ENCODE results near the gene C6orf89. TPM values are rescaled to one million over a fixed set of nuclear protein-coding genes. Genes with fewer than 3 reads are reported as not detected.

Gene C6orf89
- polyA plus RNA-seq, 1 experiment, result 59.7 TPM

- peak; percentile 63 for DNase-seq (ENCODE audit: low read depth, low spot score)
- H3K27ac ChIP-seq (ENCODE audit: low read depth, low read length), result peak overlapping the region; percentile 22
- CTCF ChIA-PET, result interaction anchor here (0.5 to 2.2 kb wide), 3 partner anchors 60 to 300 kb away, joined by 3 to 8 read pairs (median 6); no protein-coding TSS in a partner anchor
Observed at GRCh38 chr6:36912586-36912985, 26.8 kb downstream of the C6orf89 start.

DNA sequence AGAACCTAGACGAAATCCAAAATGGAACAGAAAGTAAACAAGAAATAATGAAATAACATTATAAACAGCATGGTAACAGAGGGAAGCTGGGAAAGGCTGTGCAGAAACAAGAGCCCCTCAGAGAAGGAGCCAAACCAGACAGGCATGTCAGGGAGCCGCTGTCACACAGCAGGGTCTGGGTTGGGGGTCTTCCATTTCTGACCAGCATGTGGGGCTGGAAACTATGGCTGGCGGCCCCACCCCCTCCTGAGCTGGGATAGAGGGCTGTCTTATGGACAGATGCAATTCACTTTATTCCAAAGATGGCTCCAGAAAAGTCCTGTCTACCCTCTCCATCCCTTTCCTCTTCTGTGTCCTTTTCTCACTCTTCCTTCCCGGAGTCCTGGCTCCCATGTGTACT lies 27.3 kb downstream of the C6orf89 start:
- no peak for DNase-seq (ENCODE audit: low read depth, low spot score)
- Histone ChIP-seq H3K4me3 (ENCODE audit: low read depth, low read length) (no peak overlapping the region), H3K27ac (ENCODE audit: low read depth, low read length) (no peak overlapping the region), H3K27me3 (ENCODE audit: control insufficient read depth, insufficient read depth, low read length) (no peaks in the 10 kb centered on the region), H3K9me3 (ENCODE audit: control insufficient read depth, insufficient read depth, low read length) (no peaks in the 10 kb centered on the region)
- ChIA-PET CTCF (interaction anchor here (0.6 to 2.2 kb wide), 3 partner anchors 20 to 105 kb away, joined by 3 to 8 read pairs (median 6); no protein-coding TSS in a partner anchor), POLR2A (interaction anchor here (1.3 kb wide), 1 partner anchor 9 kb away, joined by 3 read pairs; no protein-coding TSS in a partner anchor)
- TF ChIP-seq, protein P1, sequence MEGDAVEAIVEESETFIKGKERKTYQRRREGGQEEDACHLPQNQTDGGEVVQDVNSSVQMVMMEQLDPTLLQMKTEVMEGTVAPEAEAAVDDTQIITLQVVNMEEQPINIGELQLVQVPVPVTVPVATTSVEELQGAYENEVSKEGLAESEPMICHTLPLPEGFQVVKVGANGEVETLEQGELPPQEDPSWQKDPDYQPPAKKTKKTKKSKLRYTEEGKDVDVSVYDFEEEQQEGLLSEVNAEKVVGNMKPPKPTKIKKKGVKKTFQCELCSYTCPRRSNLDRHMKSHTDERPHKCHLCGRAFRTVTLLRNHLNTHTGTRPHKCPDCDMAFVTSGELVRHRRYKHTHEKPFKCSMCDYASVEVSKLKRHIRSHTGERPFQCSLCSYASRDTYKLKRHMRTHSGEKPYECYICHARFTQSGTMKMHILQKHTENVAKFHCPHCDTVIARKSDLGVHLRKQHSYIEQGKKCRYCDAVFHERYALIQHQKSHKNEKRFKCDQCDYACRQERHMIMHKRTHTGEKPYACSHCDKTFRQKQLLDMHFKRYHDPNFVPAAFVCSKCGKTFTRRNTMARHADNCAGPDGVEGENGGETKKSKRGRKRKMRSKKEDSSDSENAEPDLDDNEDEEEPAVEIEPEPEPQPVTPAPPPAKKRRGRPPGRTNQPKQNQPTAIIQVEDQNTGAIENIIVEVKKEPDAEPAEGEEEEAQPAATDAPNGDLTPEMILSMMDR (IDR thresholded peaks at IDR 0.05; ENCODE audit: low read depth, low read length), result no peak

More at GRCh38 chr6:36912586-36912985, 26.8 kb downstream of the C6orf89 start:
- Histone ChIP-seq H3K27me3 (ENCODE audit: control insufficient read depth, insufficient read depth, low read length) (no peaks in the 10 kb centered on the region), H3K4me3 (ENCODE audit: low read depth, low read length) (no peak overlapping the region), H3K9me3 (ENCODE audit: control insufficient read depth, insufficient read depth, low read length) (no peaks in the 10 kb centered on the region)
- TF ChIP-seq, protein P1 (IDR thresholded peaks at IDR 0.05; ENCODE audit: low read depth, low read length), result no peak
- POLR2A ChIA-PET, result interaction anchor here (1.3 kb wide), 1 partner anchor 8 kb away, joined by 3 read pairs; no protein-coding TSS in a partner anchor

GRCh38 chr6:36914227-36914794 lies 28.6 kb downstream of the C6orf89 start:
- H3K27me3 ChIP-seq (ENCODE audit: control insufficient read depth, insufficient read depth, low read length), result no peaks in the 10 kb centered on the region
- no peaks in the 10 kb centered on the region for H3K9me3 ChIP-seq (ENCODE audit: control insufficient read depth, insufficient read depth, low read length)
- ChIA-PET POLR2A (interaction anchor here (1.7 kb wide), 1 partner anchor 72 kb away, joined by 7 read pairs; the partner anchor contains the start of gene MTCH1), CTCF (interaction anchor here (0.6 to 3.4 kb wide), 10 partner anchors 32 to 340 kb away, joined by 3 to 8 read pairs (median 3); no protein-coding TSS in a partner anchor)
- no peak overlapping the region for H3K27ac ChIP-seq (ENCODE audit: low read depth, low read length)
- DNase-seq (ENCODE audit: low read depth, low spot score), result no peak
- no peak overlapping the region for H3K4me3 ChIP-seq (ENCODE audit: low read depth, low read length)
- TF ChIP-seq, protein P1 (IDR thresholded peaks at IDR 0.05; ENCODE audit: low read depth, low read length), result peak; percentile 44

DNA sequence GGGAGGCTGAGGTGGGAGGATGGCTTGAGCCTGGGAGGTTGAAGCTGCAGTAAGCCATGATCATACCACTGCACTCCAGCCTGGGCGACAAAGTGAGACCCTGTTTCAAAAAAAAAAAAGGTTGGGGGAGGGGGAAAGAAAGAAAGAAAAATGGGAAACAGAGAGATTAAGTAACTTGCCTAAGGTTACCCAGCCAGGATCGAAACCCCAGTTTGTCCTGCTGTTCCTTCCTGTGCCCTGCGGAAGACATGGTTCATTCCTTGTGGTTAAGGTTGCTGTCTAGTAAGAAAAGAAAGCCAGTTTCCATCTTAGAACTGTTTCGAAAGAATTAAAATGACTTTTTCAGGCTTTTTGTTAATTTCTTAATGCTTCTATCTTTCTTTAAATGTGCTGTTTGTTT lies 29.8 kb downstream of the C6orf89 start:
- no peak for DNase-seq (ENCODE audit: low read depth, low spot score)
- ChIA-PET POLR2A (no interaction called here), CTCF (interaction anchor here (1.2 to 3.4 kb wide), 2 partner anchors 63 to 150 kb away, joined by 3 to 8 read pairs; no protein-coding TSS in a partner anchor)
- TF ChIP-seq, protein P1 (IDR thresholded peaks at IDR 0.05; ENCODE audit: low read depth, low read length), result no peak
- Histone ChIP-seq H3K4me3 (ENCODE audit: low read depth, low read length) (no peak overlapping the region), H3K27ac (ENCODE audit: low read depth, low read length) (no peak overlapping the region), H3K27me3 (ENCODE audit: control insufficient read depth, insufficient read depth, low read length) (no peaks in the 10 kb centered on the region), H3K9me3 (ENCODE audit: control insufficient read depth, insufficient read depth, low read length) (no peaks in the 10 kb centered on the region)

DNA sequence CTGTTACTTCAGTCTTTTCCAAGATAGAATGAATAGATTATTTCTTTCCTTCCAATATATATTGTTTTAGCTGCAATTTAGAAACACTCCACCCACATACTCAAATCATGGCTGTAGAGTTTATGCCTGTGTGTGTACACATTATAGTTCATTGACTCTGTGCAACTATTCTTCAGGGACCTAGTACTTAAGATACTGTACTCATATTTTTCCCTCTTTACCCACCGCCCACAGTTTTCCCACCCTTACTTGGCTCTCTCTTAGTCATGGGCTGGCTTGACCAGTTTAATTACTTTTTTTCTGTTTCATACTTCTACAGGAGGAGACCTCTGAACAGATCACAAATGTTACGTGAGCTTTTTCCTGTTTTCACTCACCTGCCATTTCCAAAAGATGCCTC lies 30.4 kb downstream of the C6orf89 start:
- no peaks in the 10 kb centered on the region for H3K27me3 ChIP-seq (ENCODE audit: control insufficient read depth, insufficient read depth, low read length)
- ChIA-PET POLR2A (no interaction called here), CTCF (interaction anchor here (3.4 kb wide), 1 partner anchor 151 kb away, joined by 8 read pairs; no protein-coding TSS in a partner anchor)
- no peaks in the 10 kb centered on the region for H3K9me3 ChIP-seq (ENCODE audit: control insufficient read depth, insufficient read depth, low read length)
- H3K4me3 ChIP-seq (ENCODE audit: low read depth, low read length), result no peak overlapping the region
- TF ChIP-seq, protein P1 (IDR thresholded peaks at IDR 0.05; ENCODE audit: low read depth, low read length), result no peak
- no peak overlapping the region for H3K27ac ChIP-seq (ENCODE audit: low read depth, low read length)
- no peak for DNase-seq (ENCODE audit: low read depth, low spot score)

Data from AG04450 (cell line).